K562 (cell line): Measurements from ENCODE around the gene KPNA3. TPM values are rescaled to one million over a fixed set of nuclear protein-coding genes. Genes with fewer than 3 reads are reported as not detected.

Source experiments
- ATAC-seq: fragments of 200-7000 bp; cut with Tn5 transposase; 3 replicates; pipeline ENCODE4 v1.9.1; 2020; ENCODE audit warnings: moderate library complexity
- BruUV-seq: library from RNA; stranded (reverse); fragments of 400-500 nt; replicated peaks from 2 replicates; lab custom pipeline; 2021; lab: Mats Ljungman, UMichigan
- CTCF ChIA-PET: fragments of 300-600 bp; formaldehyde crosslinking; extraction: SDS; loops from one replicate; lab custom pipeline; 2021; ENCODE audit warnings: low intra/inter-chr PET ratio; lab: Yijun Ruan, JAX
- POLR2A ChIA-PET: fragments of 300-600, 350-650 bp; sonication (Branson Sonifier 250); formaldehyde crosslinking; extraction: SDS; loops from one replicate; lab custom pipeline; 2021; ENCODE audit warnings: antibody characterized with exemption, inconsistent platforms; lab: Yijun Ruan, JAX
- DNase-seq, 4 experiments: peaks; one replicate each; pipeline versions ENCODE4 v3.0.0 to v3.0.0-alpha.2; 2011 to 2018; ENCODE audit warnings: low spot score in 3 of 4, mixed read lengths in 3 of 4; ENCODE audit errors: extremely low read depth in 1 of 4
- FAIRE-seq: peaks from 2 replicates; lab custom pipeline; 2011; peaks lifted over from hg19 to GRCh38; lab: Jason Lieb, UNC
- H2AFZ ChIP-seq: 2 replicates; pipeline ENCODE4 v1.6.0; 2011; ENCODE audit warnings: low read depth, low read length, control low read depth, inconsistent platforms
- H3K27ac ChIP-seq: fragments of 200-600 bp; 3 replicates; pipeline ENCODE4 v1.8.0; 2011; ENCODE audit warnings: low read depth, mild to moderate bottlenecking, control low read depth, inconsistent platforms, low read length, moderate library complexity, mixed read lengths; ENCODE audit errors: extremely low read depth
- H3K27me3 ChIP-seq, 2 experiments: fragments of 300-600 bp in 1 of 2; 2 replicates in 1 of 2; 3 replicates in 1 of 2; pipeline versions ENCODE4 v1.6.0 to v1.8.0; 2011; ENCODE audit warnings: inconsistent platforms in 2 of 2, low read length in 2 of 2, mild to moderate bottlenecking in 1 of 2, mixed read lengths in 1 of 2, moderate library complexity in 1 of 2; ENCODE audit not compliant: control insufficient read depth in 2 of 2, insufficient read depth in 2 of 2
- H3K36me3 ChIP-seq: fragments of 300-600 bp; 3 replicates; pipeline ENCODE4 v1.8.0; 2011; ENCODE audit warnings: mild to moderate bottlenecking, low read length, inconsistent platforms; ENCODE audit not compliant: control insufficient read depth, insufficient read depth
- H3K4me1 ChIP-seq, 2 experiments: fragments of 200-600 bp in 1 of 2; replicated peaks in 1 of 2; 2 replicates in 1 of 2; 3 replicates in 1 of 2; pipeline versions ENCODE4 v1.5.1 to v1.8.0; 2011; ENCODE audit warnings: inconsistent platforms in 2 of 2, low read length in 2 of 2, mild to moderate bottlenecking in 1 of 2, mixed read lengths in 1 of 2, moderate library complexity in 1 of 2; ENCODE audit not compliant: control insufficient read depth in 2 of 2, insufficient read depth in 2 of 2
- H3K4me2 ChIP-seq: 2 replicates; pipeline ENCODE4 v1.6.1; 2011; ENCODE audit warnings: low read length, control low read depth, inconsistent platforms, mixed read lengths; ENCODE audit not compliant: insufficient read depth
- H3K4me3 ChIP-seq: fragments of 200-600 bp; sonication (generic), shearing (Covaris generic); 2 replicates; pipeline ENCODE4 v1.5.1; 2016; ENCODE audit warnings: control low read depth, inconsistent platforms
- H3K79me2 ChIP-seq: fragments of 200-600 bp; 3 replicates; pipeline ENCODE4 v1.8.0; 2011; ENCODE audit warnings: low read length, inconsistent platforms; ENCODE audit not compliant: control insufficient read depth, insufficient read depth
- H3K9ac ChIP-seq, 2 experiments: 2 replicates each; pipeline versions ENCODE4 v1.6.0 to v1.6.1; 2011; ENCODE audit warnings: low read depth in 2 of 2, low read length in 2 of 2, control low read depth in 1 of 2, inconsistent platforms in 1 of 2, mild to moderate bottlenecking in 1 of 2, mixed read lengths in 1 of 2; ENCODE audit not compliant: insufficient read depth in 1 of 2
- H3K9me1 ChIP-seq: one replicate; pipeline ENCODE4 v1.6.0; 2011; ENCODE audit warnings: inconsistent platforms, mild to moderate bottlenecking, low read length, moderate library complexity; ENCODE audit not compliant: control insufficient read depth, insufficient read depth
- H3K9me3 ChIP-seq: replicated peaks from 2 replicates; pipeline ENCODE4 v1.5.1; 2011; ENCODE audit warnings: low read depth, low read length, inconsistent platforms; ENCODE audit not compliant: control insufficient read depth, insufficient read depth
- H4K20me1 ChIP-seq: replicated peaks from 2 replicates; pipeline ENCODE4 v1.6.1; 2011; ENCODE audit warnings: low read length, inconsistent platforms, mixed read lengths; ENCODE audit not compliant: control insufficient read depth, insufficient read depth
- C11orf30 ChIP-seq: fragments of 450-650 bp; IDR thresholded peaks from 2 replicates; pipeline ENCODE4 v1.6.1; 2016; ENCODE audit warnings: low read depth, mild to moderate bottlenecking
- MAFF ChIP-seq: IDR thresholded peaks from 2 replicates; pipeline ENCODE4 v1.6.1; 2012; ENCODE audit warnings: low read length, improper control_type of control experiment
- MAFG ChIP-seq: fragments of 450-650 bp; conservative IDR thresholded peaks from 2 replicates; pipeline ENCODE4 v1.6.1; 2016; ENCODE audit warnings: missing genetic modification characterization, missing compliant biosample characterization
- ZBED1 ChIP-seq: IDR thresholded peaks from 2 replicates; pipeline ENCODE4 v1.6.1; 2014
- ZNF316 ChIP-seq: fragments of 450-650 bp; IDR thresholded peaks from 2 replicates; pipeline ENCODE4 v1.6.1; 2016
- WGBS: fragments of 100-300 bp; shearing (Covaris generic); methylation state at CpG from one replicate; pipeline ENCODE4 v1.1.6; 2016; ENCODE audit warnings: low coverage, mixed read lengths; ENCODE audit not compliant: insufficient coverage; ENCODE audit errors: missing lambda C conversion rate; 5-methylcytosine and 5-hydroxymethylcytosine counted together
- in situ Hi-C: fragments of 300-500 bp; cut with MboI; formaldehyde crosslinking; loops from 4 replicates; pipeline ENCODE4 v1.15.0; 2018; ENCODE audit warnings: inconsistent platforms, mixed read lengths
- intact Hi-C: fragments of 100-400 bp; cut with micrococcal nuclease; formaldehyde crosslinking; loops from 2 replicates; pipeline ENCODE4 v1.14.2; 2022
- polyA plus RNA-seq, 8 experiments: library from polyadenylated mRNA; depleted of rRNA in 4 of 8; stranded (reverse) in 5 of 8; unstranded in 3 of 8; fragments of >200 nt; fragmentation: Nextera tagmentation in 2 of 8; fragmentation: Illumina TruSeq in 1 of 8; extraction: Ambion mirVana in 2 of 8; extraction: Trizol in 1 of 8; gene quantifications; 2 replicates each; pipeline versions ENCODE4 v1.2.1 to v1.2.3, GENCODE V29; 2011 to 2014; ENCODE audit warnings: inconsistent platforms in 1 of 8, missing spikeins in 1 of 8
- total RNA-seq, 7 experiments: library from RNA; depleted of rRNA in 6 of 7; stranded (reverse); fragments of >200 nt in 6 of 7; fragmentation: Illumina TruSeq in 2 of 7; extraction: Trizol in 2 of 7; gene quantifications; 2 replicates each; pipeline versions ENCODE4 v1.2.1 to v1.2.3, GENCODE V29; 2011 to 2021; ENCODE audit warnings: low replicate concordance in 1 of 7
- TF ChIP-seq, protein P1 (sequence below): fragments of 450-650 bp; IDR thresholded peaks from 2 replicates; pipeline ENCODE4 v1.6.1; 2016; ENCODE audit warnings: missing biosample characterization, missing genetic modification characterization
- TF ChIP-seq, protein P2 (sequence below): sonication (generic); formaldehyde crosslinking; IDR thresholded peaks from 2 replicates; pipeline ENCODE4 v1.8.0; 2022; ENCODE audit warnings: mild to moderate bottlenecking, missing genetic modification reagents
- TF ChIP-seq, protein P3 (sequence below): sonication (generic); IDR thresholded peaks from 2 replicates; pipeline ENCODE4 v1.6.1; 2016

The KPNA3 gene
- total and polyA plus RNA-seq, 9 of the 15 experiments (the other 6 are each of a cell fraction or from before 2014, with no cell fraction given): 8.5 to 23.4 (median 15.7) TPM

DNA sequence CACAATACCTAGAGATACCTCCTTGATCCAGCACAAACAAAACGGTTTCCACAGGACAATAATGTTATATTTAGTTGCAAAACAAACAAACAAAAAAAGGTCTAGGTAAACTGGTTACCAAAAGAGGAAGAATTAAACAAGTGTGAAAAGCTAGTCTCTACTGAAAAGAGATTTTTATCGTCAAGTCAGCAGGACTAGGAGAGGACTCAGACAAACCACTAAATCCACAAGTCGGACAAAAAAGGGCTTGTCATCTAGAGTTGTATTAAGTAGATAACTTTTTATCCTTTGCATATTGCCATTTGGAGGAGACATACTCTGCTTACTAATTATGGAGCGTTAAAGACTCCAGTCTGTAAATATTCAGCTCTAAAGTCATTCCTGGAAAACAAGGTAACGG lies 9.9 kb upstream of the KPNA3 start:
- no peaks in the 10 kb centered on the region for H3K79me2 ChIP-seq
- DNase-seq (no peak), FAIRE-seq (no peak), ATAC-seq (no peak)
- no peak overlapping the region for H2AFZ ChIP-seq
- no peaks in the 10 kb centered on the region; a peak in 1 of 5 replicates for H3K4me1 ChIP-seq
- WGBS: 15% methylated on average over 5 of the region's 5 CpGs
- CTCF ChIA-PET: no interaction called here
- no peak overlapping the region for H3K4me2 ChIP-seq
- no peaks in the 10 kb centered on the region for H3K9me3 ChIP-seq
- no peaks in the 10 kb centered on the region for H3K9me1 ChIP-seq
- H3K9ac ChIP-seq: no peak overlapping the region
- in situ Hi-C loops (no loop called here), intact Hi-C loops (no loop called here)
- no peaks in the 10 kb centered on the region for H4K20me1 ChIP-seq
- no peak overlapping the region for H3K27ac ChIP-seq
- H3K36me3 ChIP-seq: no peaks in the 10 kb centered on the region
- TF ChIP-seq ZBED1 (no peak), MAFG (tag) (peak; percentile 56), C11orf30 (peak; percentile 77), ZNF316 (peak; percentile 84), MAFF (peak; percentile 37; the same call in 1 of the 2 replicates)
- TF ChIP-seq, protein P1, sequence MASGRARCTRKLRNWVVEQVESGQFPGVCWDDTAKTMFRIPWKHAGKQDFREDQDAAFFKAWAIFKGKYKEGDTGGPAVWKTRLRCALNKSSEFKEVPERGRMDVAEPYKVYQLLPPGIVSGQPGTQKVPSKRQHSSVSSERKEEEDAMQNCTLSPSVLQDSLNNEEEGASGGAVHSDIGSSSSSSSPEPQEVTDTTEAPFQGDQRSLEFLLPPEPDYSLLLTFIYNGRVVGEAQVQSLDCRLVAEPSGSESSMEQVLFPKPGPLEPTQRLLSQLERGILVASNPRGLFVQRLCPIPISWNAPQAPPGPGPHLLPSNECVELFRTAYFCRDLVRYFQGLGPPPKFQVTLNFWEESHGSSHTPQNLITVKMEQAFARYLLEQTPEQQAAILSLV (tag): no peak
- TF ChIP-seq, protein P2, sequence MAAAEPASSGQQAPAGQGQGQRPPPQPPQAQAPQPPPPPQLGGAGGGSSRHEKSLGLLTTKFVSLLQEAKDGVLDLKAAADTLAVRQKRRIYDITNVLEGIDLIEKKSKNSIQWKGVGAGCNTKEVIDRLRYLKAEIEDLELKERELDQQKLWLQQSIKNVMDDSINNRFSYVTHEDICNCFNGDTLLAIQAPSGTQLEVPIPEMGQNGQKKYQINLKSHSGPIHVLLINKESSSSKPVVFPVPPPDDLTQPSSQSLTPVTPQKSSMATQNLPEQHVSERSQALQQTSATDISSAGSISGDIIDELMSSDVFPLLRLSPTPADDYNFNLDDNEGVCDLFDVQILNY (CRISPR knock-in tag): no peak
- TF ChIP-seq, protein P3, sequence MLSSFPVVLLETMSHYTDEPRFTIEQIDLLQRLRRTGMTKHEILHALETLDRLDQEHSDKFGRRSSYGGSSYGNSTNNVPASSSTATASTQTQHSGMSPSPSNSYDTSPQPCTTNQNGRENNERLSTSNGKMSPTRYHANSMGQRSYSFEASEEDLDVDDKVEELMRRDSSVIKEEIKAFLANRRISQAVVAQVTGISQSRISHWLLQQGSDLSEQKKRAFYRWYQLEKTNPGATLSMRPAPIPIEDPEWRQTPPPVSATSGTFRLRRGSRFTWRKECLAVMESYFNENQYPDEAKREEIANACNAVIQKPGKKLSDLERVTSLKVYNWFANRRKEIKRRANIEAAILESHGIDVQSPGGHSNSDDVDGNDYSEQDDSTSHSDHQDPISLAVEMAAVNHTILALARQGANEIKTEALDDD: peak; percentile 87
- POLR2A ChIA-PET: interaction anchor here (1.1 kb wide), 1 partner anchor 10 kb away, joined by 3 read pairs; the partner anchor contains the start of gene KPNA3
- no TSS peak for BruUV-seq
- H3K27me3 ChIP-seq: peaks cover 6 to 8% of the 10 kb centered on the region in 2 experiments; a peak in 2 of 5 replicates
- no peak overlapping the region for H3K4me3 ChIP-seq
